MCF 10A (cell line): Measurements from ENCODE around the gene TRPM8. TPM values are rescaled to one million over a fixed set of nuclear protein-coding genes. Genes with fewer than 3 reads are reported as not detected.

Source experiments
- BruUV-seq: library from RNA; stranded (reverse); fragments of 400-500 nt; replicated peaks from 2 replicates; lab custom pipeline; 2021; lab: Mats Ljungman, UMichigan
- CTCF ChIA-PET: fragments of 300-600 bp; sonication (Branson Sonifier 250); formaldehyde crosslinking; extraction: SDS; loops from one replicate; lab custom pipeline; 2021; ENCODE audit warnings: antibody characterized with exemption, inconsistent platforms; lab: Yijun Ruan, JAX
- POLR2A ChIA-PET: fragments of 300-600, 350-650 bp; sonication (Branson Sonifier 250); formaldehyde crosslinking; extraction: SDS; loops from one replicate; lab custom pipeline; 2020; ENCODE audit warnings: antibody characterized with exemption, inconsistent platforms; lab: Yijun Ruan, JAX
- DNase-seq: peaks from one replicate; pipeline ENCODE4 v3.0.0-alpha.2; 2018; ENCODE audit not compliant: unreplicated experiment
- H3K27ac Mint-ChIP-seq: one replicate; pipeline ENCODE4 v1.8.0; 2022; ENCODE audit warnings: mild to moderate bottlenecking, low read depth, mixed read lengths; ENCODE audit not compliant: unreplicated experiment
- H3K27me3 Mint-ChIP-seq: one replicate; pipeline ENCODE4 v1.8.0; 2022; ENCODE audit warnings: mixed read lengths; ENCODE audit not compliant: insufficient read depth, unreplicated experiment
- H3K36me3 Mint-ChIP-seq: one replicate; pipeline ENCODE4 v1.8.0; 2022; ENCODE audit warnings: mild to moderate bottlenecking, moderate library complexity, mixed read lengths; ENCODE audit not compliant: insufficient read depth, unreplicated experiment
- H3K4me1 Mint-ChIP-seq: one replicate; pipeline ENCODE4 v1.8.0; 2022; ENCODE audit warnings: mixed read lengths; ENCODE audit not compliant: insufficient read depth, unreplicated experiment
- H3K4me3 Mint-ChIP-seq: one replicate; pipeline ENCODE4 v1.8.0; 2022; ENCODE audit warnings: mild to moderate bottlenecking, moderate library complexity, mixed read lengths; ENCODE audit not compliant: unreplicated experiment
- H3K9me3 Mint-ChIP-seq: one replicate; pipeline ENCODE4 v1.8.0; 2022; ENCODE audit warnings: mixed read lengths; ENCODE audit not compliant: unreplicated experiment
- CTCF ChIP-seq: fragments of 200-600 bp; IDR thresholded peaks from one replicate; pipeline ENCODE4 v1.8.0; 2022; ENCODE audit warnings: antibody characterized with exemption, mild to moderate bottlenecking; ENCODE audit not compliant: unreplicated experiment
- intact Hi-C: fragments of 100-400 bp; cut with micrococcal nuclease; formaldehyde crosslinking; loops from 2 replicates; pipeline ENCODE4 v1.14.1; 2022
- total RNA-seq: library from RNA; stranded (reverse); gene quantifications from 2 replicates; pipeline ENCODE4 v1.2.3, GENCODE V29; 2022

TRPM8 gene
- total RNA-seq, 1 experiment from 2014 or later: not detected

GRCh38 chr2:233919319-233919718, 2.1 kb downstream of the TRPM8 start:
- Mint-ChIP-seq H3K9me3 (no peaks in the 10 kb centered on the region), H3K36me3 (no peaks in the 10 kb centered on the region), H3K4me1 (peaks cover 4% of the 10 kb centered on the region), H3K27ac (no peak overlapping the region), H3K27me3 (peaks cover 32% of the 10 kb centered on the region), H3K4me3 (no peak overlapping the region)
- POLR2A ChIA-PET: interaction anchor here (0.6 kb wide), 1 partner anchor 541 kb away, joined by 3 read pairs; no protein-coding TSS in a partner anchor
- intact Hi-C loops: loop anchor here (10.0 kb wide), 1 partner anchor 475 kb away; no protein-coding TSS in a partner anchor
- no peak for DNase-seq
- TF ChIP-seq CTCF: no peak
- CTCF ChIA-PET: interaction anchor here (0.7 kb wide), 1 partner anchor 525 kb away, joined by 3 read pairs; no protein-coding TSS in a partner anchor
- no TSS peak for BruUV-seq

GRCh38 chr2:233919938-233920337, 2.8 kb downstream of the TRPM8 start:
- Mint-ChIP-seq H3K9me3 (no peaks in the 10 kb centered on the region), H3K36me3 (no peaks in the 10 kb centered on the region), H3K27me3 (peaks cover 38% of the 10 kb centered on the region), H3K27ac (no peak overlapping the region), H3K4me3 (no peak overlapping the region), H3K4me1 (peaks cover 4% of the 10 kb centered on the region)
- peak; percentile 66 for DNase-seq
- intact Hi-C loops: loop anchor here (10.0 kb wide), 1 partner anchor 475 kb away; no protein-coding TSS in a partner anchor
- ChIA-PET POLR2A (no interaction called here), CTCF (no interaction called here)
- no peak for TF ChIP-seq CTCF
- BruUV-seq: no TSS peak

- Mint-ChIP-seq H3K4me1 (peaks cover 14% of the 10 kb centered on the region), H3K4me3 (no peak overlapping the region), H3K9me3 (no peaks in the 10 kb centered on the region), H3K27me3 (peaks cover 16% of the 10 kb centered on the region), H3K36me3 (no peaks in the 10 kb centered on the region), H3K27ac (no peak overlapping the region)
- CTCF ChIA-PET: no interaction called here
- POLR2A ChIA-PET: no interaction called here
- no peak for DNase-seq
- intact Hi-C loops: no loop called here
- BruUV-seq: no TSS peak
- TF ChIP-seq CTCF: no peak
These were observed 5.3 kb downstream of the TRPM8 start for GRCh38 chr2:233922471-233922870.

GRCh38 chr2:233925402-233925801, 8.2 kb downstream of the TRPM8 start:
- no TSS peak for BruUV-seq
- intact Hi-C loops: loop anchor here (5.0 kb wide), 1 partner anchor 213 kb away; the partner anchor contains the start of gene UGT1A5
- no peaks in the 10 kb centered on the region for H3K36me3 Mint-ChIP-seq
- no peak overlapping the region for H3K4me3 Mint-ChIP-seq
- DNase-seq: no peak
- ChIA-PET CTCF (interaction anchor here (0.6 kb wide), 1 partner anchor 13 kb away, joined by 3 read pairs; no protein-coding TSS in a partner anchor), POLR2A (no interaction called here)
- H3K9me3 Mint-ChIP-seq: no peaks in the 10 kb centered on the region
- peaks cover 15% of the 10 kb centered on the region for H3K4me1 Mint-ChIP-seq
- TF ChIP-seq CTCF: no peak
- no peak overlapping the region for H3K27ac Mint-ChIP-seq
- peaks cover 14% of the 10 kb centered on the region for H3K27me3 Mint-ChIP-seq
